Measurements from ENCODE around the gene TOB1.
A peak's percentile ranks its signal among the peaks of the same experiment; 100 is the strongest.

TOB1 gene

DNA sequence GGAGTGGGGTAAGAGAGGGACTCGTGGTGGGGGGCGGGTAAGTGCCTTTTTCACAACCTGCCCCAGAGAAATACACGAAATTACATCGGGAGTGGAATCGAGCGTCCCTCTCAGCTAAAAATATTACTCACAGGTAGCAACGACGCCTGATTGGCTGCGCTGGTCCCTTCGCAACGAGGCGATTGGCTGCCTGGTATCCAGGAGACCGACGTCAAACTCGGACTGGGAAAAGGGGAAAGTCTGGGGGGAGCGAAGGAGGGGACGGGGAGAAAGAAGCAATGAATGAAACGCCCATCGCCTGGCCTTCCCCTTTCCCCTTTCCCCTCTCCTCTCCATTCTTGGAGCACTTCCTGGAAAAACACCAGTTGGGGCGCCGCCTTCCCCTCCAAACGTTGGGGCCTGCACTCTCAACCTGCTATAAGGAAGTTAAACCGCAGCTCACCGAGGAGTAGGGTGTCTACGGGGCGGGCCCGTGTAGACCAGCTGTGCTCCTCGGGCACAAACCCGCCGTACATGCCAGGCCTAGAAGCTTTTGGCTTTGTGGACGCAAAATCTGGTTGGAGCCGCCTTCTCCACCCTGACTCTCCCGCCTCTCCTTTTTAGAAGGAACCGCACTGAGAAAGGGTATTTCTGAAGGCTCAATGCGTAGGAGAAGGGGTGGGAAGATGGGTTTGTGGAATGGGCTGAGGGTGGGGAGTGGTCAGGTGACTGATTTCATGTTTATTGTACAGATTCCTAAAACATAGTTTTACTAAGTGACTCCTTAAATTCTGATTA is 1.4 kb upstream of the TOB1 start (continued):
- TF ChIP-seq, protein P1, sequence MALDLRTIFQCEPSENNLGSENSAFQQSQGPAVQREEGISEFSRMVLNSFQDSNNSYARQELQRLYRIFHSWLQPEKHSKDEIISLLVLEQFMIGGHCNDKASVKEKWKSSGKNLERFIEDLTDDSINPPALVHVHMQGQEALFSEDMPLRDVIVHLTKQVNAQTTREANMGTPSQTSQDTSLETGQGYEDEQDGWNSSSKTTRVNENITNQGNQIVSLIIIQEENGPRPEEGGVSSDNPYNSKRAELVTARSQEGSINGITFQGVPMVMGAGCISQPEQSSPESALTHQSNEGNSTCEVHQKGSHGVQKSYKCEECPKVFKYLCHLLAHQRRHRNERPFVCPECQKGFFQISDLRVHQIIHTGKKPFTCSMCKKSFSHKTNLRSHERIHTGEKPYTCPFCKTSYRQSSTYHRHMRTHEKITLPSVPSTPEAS (tag by site-specific recombination; IDR thresholded peaks at IDR 0.05), result no peak
- no peak for TF ChIP-seq ZNF830 (tag by site-specific recombination; IDR thresholded peaks at IDR 0.05; ENCODE audit: low read depth)
- TF ChIP-seq ZNF16 (tag by site-specific recombination; IDR thresholded peaks at IDR 0.05; ENCODE audit: low read depth), result no peak
- peak; percentile 90 for TF ChIP-seq ZNF660 (tag by site-specific recombination; IDR thresholded peaks at IDR 0.05)
- TF ChIP-seq ZNF747 (tag by site-specific recombination; IDR thresholded peaks at IDR 0.05), result no peak
- no peak for TF ChIP-seq ZIC2 (tag by site-specific recombination; IDR thresholded peaks at IDR 0.05)
- TF ChIP-seq ZNF366 (tag by site-specific recombination; conservative IDR thresholded peaks at IDR 0.05), result peak; percentile 97
- no peak for TF ChIP-seq SETDB1 (IDR thresholded peaks at IDR 0.05; ENCODE audit: insufficient read length, low read length)
- TF ChIP-seq, protein P2, sequence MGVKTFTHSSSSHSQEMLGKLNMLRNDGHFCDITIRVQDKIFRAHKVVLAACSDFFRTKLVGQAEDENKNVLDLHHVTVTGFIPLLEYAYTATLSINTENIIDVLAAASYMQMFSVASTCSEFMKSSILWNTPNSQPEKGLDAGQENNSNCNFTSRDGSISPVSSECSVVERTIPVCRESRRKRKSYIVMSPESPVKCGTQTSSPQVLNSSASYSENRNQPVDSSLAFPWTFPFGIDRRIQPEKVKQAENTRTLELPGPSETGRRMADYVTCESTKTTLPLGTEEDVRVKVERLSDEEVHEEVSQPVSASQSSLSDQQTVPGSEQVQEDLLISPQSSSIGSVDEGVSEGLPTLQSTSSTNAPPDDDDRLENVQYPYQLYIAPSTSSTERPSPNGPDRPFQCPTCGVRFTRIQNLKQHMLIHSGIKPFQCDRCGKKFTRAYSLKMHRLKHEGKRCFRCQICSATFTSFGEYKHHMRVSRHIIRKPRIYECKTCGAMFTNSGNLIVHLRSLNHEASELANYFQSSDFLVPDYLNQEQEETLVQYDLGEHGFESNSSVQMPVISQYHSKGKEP (tag by site-specific recombination; IDR thresholded peaks at IDR 0.05), result no peak
- peak; percentile 99 for TF ChIP-seq ZNF24 (tag by site-specific recombination; IDR thresholded peaks at IDR 0.05)
- no peak for TF ChIP-seq ZNF146 (tag by site-specific recombination; IDR thresholded peaks at IDR 0.05)
- TF ChIP-seq, protein P3, sequence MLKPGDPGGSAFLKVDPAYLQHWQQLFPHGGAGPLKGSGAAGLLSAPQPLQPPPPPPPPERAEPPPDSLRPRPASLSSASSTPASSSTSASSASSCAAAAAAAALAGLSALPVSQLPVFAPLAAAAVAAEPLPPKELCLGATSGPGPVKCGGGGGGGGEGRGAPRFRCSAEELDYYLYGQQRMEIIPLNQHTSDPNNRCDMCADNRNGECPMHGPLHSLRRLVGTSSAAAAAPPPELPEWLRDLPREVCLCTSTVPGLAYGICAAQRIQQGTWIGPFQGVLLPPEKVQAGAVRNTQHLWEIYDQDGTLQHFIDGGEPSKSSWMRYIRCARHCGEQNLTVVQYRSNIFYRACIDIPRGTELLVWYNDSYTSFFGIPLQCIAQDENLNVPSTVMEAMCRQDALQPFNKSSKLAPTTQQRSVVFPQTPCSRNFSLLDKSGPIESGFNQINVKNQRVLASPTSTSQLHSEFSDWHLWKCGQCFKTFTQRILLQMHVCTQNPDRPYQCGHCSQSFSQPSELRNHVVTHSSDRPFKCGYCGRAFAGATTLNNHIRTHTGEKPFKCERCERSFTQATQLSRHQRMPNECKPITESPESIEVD (tag by site-specific recombination; IDR thresholded peaks at IDR 0.05), result 0 out of 2 replicates have a peak, but pooled peaks have one; percentile 29
- no peak for TF ChIP-seq ZNF658 (tag by site-specific recombination; IDR thresholded peaks at IDR 0.05)
- TF ChIP-seq, protein P4, sequence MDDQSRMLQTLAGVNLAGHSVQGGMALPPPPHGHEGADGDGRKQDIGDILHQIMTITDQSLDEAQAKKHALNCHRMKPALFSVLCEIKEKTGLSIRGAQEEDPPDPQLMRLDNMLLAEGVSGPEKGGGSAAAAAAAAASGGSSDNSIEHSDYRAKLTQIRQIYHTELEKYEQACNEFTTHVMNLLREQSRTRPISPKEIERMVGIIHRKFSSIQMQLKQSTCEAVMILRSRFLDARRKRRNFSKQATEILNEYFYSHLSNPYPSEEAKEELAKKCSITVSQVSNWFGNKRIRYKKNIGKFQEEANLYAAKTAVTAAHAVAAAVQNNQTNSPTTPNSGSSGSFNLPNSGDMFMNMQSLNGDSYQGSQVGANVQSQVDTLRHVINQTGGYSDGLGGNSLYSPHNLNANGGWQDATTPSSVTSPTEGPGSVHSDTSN (CRISPR knock-in tag; IDR thresholded peaks at IDR 0.05), result no peak
- no peak for TF ChIP-seq ZNF544 (tag by site-specific recombination; IDR thresholded peaks at IDR 0.05)
- TF ChIP-seq ZNF223 (tag by site-specific recombination; IDR thresholded peaks at IDR 0.05), result no peak
- TF ChIP-seq ZNF184 (tag by site-specific recombination; IDR thresholded peaks at IDR 0.05), result no peak
- peak; percentile 95 for TF ChIP-seq ZBTB8A (tag by site-specific recombination; IDR thresholded peaks at IDR 0.05)
- TF ChIP-seq SALL2 (tag by site-specific recombination; IDR thresholded peaks at IDR 0.05; ENCODE audit: borderline replicate concordance), result no peak
- no peak for TF ChIP-seq ZNF221 (tag by site-specific recombination; IDR thresholded peaks at IDR 0.05; ENCODE audit: borderline replicate concordance)
- TF ChIP-seq, protein P5, sequence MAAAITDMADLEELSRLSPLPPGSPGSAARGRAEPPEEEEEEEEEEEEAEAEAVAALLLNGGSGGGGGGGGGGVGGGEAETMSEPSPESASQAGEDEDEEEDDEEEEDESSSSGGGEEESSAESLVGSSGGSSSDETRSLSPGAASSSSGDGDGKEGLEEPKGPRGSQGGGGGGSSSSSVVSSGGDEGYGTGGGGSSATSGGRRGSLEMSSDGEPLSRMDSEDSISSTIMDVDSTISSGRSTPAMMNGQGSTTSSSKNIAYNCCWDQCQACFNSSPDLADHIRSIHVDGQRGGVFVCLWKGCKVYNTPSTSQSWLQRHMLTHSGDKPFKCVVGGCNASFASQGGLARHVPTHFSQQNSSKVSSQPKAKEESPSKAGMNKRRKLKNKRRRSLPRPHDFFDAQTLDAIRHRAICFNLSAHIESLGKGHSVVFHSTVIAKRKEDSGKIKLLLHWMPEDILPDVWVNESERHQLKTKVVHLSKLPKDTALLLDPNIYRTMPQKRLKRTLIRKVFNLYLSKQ (tag by site-specific recombination; IDR thresholded peaks at IDR 0.05; ENCODE audit: borderline replicate concordance), result no peak
- TF ChIP-seq, protein P6, sequence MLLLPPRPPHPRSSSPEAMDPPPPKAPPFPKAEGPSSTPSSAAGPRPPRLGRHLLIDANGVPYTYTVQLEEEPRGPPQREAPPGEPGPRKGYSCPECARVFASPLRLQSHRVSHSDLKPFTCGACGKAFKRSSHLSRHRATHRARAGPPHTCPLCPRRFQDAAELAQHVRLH (tag by site-specific recombination; IDR thresholded peaks at IDR 0.05), result peak; percentile 25; the same call in 1 of the 2 replicates
- no peak for TF ChIP-seq ZNF624 (tag by site-specific recombination; IDR thresholded peaks at IDR 0.05)
- no peak for TF ChIP-seq ZNF530 (tag by site-specific recombination; IDR thresholded peaks at IDR 0.05; ENCODE audit: low read depth)
- TF ChIP-seq ZNF404 (tag by site-specific recombination; IDR thresholded peaks at IDR 0.05), result no peak
- 0 out of 2 replicates have a peak, but pooled peaks have one; percentile 22 for TF ChIP-seq ZSCAN16 (tag by site-specific recombination; IDR thresholded peaks at IDR 0.05)
- no peak for TF ChIP-seq HOXA7 (CRISPR knock-in tag; IDR thresholded peaks at IDR 0.05; ENCODE audit: borderline replicate concordance)
- TF ChIP-seq, protein P7, sequence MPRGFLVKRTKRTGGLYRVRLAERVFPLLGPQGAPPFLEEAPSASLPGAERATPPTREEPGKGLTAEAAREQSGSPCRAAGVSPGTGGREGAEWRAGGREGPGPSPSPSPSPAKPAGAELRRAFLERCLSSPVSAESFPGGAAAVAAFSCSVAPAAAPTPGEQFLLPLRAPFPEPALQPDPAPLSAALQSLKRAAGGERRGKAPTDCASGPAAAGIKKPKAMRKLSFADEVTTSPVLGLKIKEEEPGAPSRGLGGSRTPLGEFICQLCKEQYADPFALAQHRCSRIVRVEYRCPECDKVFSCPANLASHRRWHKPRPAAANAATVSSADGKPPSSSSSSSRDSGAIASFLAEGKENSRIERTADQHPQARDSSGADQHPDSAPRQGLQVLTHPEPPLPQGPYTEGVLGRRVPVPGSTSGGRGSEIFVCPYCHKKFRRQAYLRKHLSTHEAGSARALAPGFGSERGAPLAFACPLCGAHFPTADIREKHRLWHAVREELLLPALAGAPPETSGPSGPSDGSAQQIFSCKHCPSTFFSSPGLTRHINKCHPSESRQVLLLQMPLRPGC (tag by site-specific recombination; IDR thresholded peaks at IDR 0.05), result peak; percentile 62; the same call in 1 of the 2 replicates
- TF ChIP-seq ZBTB17 (tag by site-specific recombination; IDR thresholded peaks at IDR 0.05), result peak; percentile 77
- TF ChIP-seq ZNF311 (tag by site-specific recombination; IDR thresholded peaks at IDR 0.05; ENCODE audit: borderline replicate concordance), result no peak
- TF ChIP-seq KLF9 (tag by site-specific recombination; IDR thresholded peaks at IDR 0.05; ENCODE audit: low read depth), result peak; percentile 80; the same call in 1 of the 2 replicates

Measured in HEK293 (cell line).